Right lobe of liver (tissue), 4 donors: Measurements from ENCODE around the gene RNF214.

Experiments
- POLR2A ChIP-seq: fragments of 450-650 bp; IDR thresholded peaks from one replicate; pipeline ENCODE4 v1.6.1; 2017; ENCODE audit warnings: antibody characterized with exemption, mild to moderate bottlenecking
- TF ChIP-seq, protein P1 (sequence below), 4 donors: fragments of 200-600 bp in 3 of 4; fragments of 450-650 bp in 1 of 4; IDR thresholded peaks; one replicate each; pipeline versions ENCODE4 v1.5.1 to v1.8.0; 2016 to 2022; ENCODE audit warnings: antibody characterized with exemption in 4 of 4, mild to moderate bottlenecking in 2 of 4
- donor health status: DM: no; HTN: no; CAD: no.
- donor health status: DM: no; HTN: no; CAD: no.
- donor health status: DM: no; HTN: yes; CAD: no.

DNA sequence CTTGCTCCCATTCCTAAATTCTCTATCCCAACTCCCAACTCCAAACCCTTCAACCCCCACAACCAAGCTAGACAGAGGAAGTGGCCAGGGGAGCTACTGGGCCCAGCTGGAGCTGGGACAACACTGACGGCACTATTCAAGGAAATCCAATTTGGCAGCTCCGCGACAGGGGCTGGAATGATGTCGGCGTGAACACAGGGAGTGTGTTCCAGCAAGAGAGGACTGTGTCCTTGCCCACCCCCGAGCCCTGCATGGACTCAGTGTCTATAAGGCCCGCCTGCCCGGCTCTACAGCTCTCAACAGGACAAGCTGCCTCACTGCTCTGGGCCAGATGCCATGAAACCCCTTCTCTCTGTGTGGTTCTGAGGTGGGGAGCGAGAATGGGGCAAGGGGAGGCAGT, 11.9 kb upstream of the RNF214 start:
- TF ChIP-seq, protein P1, sequence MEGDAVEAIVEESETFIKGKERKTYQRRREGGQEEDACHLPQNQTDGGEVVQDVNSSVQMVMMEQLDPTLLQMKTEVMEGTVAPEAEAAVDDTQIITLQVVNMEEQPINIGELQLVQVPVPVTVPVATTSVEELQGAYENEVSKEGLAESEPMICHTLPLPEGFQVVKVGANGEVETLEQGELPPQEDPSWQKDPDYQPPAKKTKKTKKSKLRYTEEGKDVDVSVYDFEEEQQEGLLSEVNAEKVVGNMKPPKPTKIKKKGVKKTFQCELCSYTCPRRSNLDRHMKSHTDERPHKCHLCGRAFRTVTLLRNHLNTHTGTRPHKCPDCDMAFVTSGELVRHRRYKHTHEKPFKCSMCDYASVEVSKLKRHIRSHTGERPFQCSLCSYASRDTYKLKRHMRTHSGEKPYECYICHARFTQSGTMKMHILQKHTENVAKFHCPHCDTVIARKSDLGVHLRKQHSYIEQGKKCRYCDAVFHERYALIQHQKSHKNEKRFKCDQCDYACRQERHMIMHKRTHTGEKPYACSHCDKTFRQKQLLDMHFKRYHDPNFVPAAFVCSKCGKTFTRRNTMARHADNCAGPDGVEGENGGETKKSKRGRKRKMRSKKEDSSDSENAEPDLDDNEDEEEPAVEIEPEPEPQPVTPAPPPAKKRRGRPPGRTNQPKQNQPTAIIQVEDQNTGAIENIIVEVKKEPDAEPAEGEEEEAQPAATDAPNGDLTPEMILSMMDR (IDR thresholded peaks at IDR 0.05), result no peak
- TF ChIP-seq POLR2A, result no peak
